ENCODE measurements around the gene COQ5. TPM values are rescaled to one million over a fixed set of nuclear protein-coding genes. Genes with fewer than 3 reads are reported as not detected.

The COQ5 gene
- total RNA-seq, 1 donor from 2014 or later: 29.3 TPM

DNA sequence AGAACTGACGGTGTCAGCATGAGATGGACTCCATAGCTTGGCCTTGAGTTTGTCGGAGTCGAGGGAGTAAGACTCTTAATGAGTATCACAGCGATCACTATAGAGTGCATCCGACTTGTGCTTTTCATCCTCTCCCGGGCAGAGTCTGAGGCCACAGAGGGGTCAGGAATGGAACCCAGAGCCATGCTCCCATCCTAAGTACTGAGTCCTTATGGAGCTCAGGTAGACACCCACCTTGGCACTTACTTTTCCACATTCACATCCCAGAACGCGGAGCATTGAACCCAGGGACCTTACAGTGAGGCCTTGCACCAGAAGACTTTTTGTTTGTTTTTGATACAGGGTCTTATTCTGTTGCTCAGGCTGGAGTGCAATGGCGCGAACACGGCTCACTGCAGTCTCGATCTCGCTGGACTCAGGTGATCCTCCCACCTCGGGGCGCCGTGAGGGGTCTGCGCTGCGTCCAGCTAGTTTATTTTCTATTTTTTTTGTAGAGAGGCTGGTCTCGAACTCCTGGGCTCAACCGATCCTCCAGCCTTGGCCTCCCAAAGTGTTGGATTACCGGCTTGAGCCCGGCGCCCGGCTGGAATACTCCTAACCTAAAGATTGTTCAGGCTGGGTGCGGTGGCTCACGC, 58.7 kb downstream of the COQ5 start:
- H3K27me3 Mint-ChIP-seq (ENCODE audit: low read depth): peaks cover 5% of the 10 kb centered on the region
- no peaks in the 10 kb centered on the region for H3K9me3 Mint-ChIP-seq
- intact Hi-C loops (cut with micrococcal nuclease): no loop called here
- H3K4me1 Mint-ChIP-seq (ENCODE audit: low read depth): peaks cover 41% of the 10 kb centered on the region
- H3K36me3 Mint-ChIP-seq (ENCODE audit: low read depth): peaks cover 29% of the 10 kb centered on the region
- DNase-seq (ENCODE audit: low spot score): no peak
- H3K27ac Mint-ChIP-seq: peak overlapping the region; percentile 81
- peak overlapping the region; percentile 95 for H3K4me3 Mint-ChIP-seq (ENCODE audit: low read depth)

DNA sequence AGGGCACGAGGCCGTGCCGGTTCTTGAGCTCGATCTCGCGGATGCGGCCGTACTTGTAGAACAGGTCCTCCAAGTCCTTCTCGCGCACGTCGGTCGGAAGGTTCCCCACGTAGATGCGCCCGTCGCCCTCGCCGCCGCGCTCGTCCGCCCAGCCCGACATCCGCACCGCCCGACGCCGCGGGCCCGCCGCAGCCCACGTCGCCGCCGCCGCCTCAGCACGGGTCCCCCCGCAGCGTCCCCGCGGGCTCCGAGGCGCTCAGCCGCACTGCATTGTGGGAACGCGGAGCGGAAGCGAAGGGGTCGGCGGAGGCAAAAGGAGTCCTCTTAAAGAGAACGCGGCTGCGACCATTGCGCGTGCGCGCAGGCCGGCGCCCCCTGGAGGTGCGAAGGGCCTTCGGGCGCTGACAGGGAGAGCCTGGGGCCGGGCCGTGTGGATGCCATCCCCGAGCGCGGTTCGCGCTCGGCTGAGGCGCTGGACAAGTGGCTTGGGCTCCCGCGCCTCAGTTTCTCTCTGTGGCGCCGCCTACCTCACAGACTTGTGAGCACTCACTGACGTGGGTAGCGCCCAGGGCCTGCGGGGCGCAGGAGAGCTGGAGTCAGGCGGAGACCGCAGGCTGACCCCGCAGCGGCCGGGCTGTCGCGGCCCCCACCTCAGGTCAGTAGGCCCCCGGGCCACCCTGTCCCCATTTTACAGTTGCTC, 59.4 kb downstream of the COQ5 start, which contains the start of gene SRSF9:
Gene SRSF9, minus strand, starts transcription at position 299 of the 700 bp plus-strand sequence. Its CDS starts 139 bp downstream, at position 160.
- Mint-ChIP-seq H3K27me3 (ENCODE audit: low read depth) (peaks cover 2% of the 10 kb centered on the region), H3K9me3 (no peaks in the 10 kb centered on the region), H3K4me3 (ENCODE audit: low read depth) (peak within 1 kb of the TSS; percentile 95), H3K27ac (peak within 1 kb of the TSS; percentile 81), H3K4me1 (ENCODE audit: low read depth) (peaks cover 40% of the 10 kb centered on the region), H3K36me3 (ENCODE audit: low read depth) (peaks cover 35% of the 10 kb centered on the region)
- peak; percentile 96 for DNase-seq (ENCODE audit: low spot score)
- intact Hi-C loops (cut with micrococcal nuclease): loop anchor here (1.0 to 2.0 kb wide), 5 partner anchors 23 to 217 kb away; partner anchors contain the start of genes COQ5, DYNLL1, GATC and MLEC

DNA sequence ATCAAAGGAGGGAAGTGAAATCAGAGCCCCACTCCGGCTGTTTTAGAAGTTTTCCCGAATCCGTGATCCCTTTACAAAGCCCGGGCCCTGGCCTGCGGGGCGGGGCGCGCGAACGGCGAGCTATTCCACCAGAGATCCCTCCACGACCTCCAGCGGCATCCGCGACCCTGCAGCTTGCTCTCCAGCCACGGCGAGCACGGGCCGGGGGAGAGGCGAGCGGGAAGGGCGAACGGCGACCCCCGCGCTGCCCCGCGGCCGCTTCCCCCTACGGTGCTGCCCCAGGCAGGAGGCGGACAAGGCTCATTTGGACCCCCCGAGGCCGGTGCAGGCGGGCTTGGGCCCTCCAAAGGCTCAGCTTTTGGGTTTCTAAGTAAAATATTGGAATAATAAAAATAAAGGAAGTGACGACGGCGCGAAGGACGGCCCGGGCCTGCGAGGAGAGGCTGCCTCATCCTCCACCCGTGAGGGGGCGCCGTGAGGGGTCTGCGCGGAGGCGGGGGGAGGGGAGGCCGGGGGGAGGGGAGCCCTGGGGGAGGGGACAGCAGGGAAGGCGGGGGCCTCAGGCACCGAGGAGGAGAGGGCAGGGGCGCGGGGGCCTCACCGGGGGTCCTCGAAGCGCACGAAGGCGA, 60.0 kb downstream of the COQ5 start:
- Mint-ChIP-seq H3K9me3 (no peaks in the 10 kb centered on the region), H3K36me3 (ENCODE audit: low read depth) (peaks cover 42% of the 10 kb centered on the region), H3K27me3 (ENCODE audit: low read depth) (no peaks in the 10 kb centered on the region), H3K27ac (peak overlapping the region; percentile 81), H3K4me1 (ENCODE audit: low read depth) (peaks cover 37% of the 10 kb centered on the region), H3K4me3 (ENCODE audit: low read depth) (peak overlapping the region; percentile 95)
- DNase-seq (ENCODE audit: low spot score): peak; percentile 32
- intact Hi-C loops (cut with micrococcal nuclease): loop anchor here (1.0 to 2.0 kb wide), 5 partner anchors 23 to 218 kb away; partner anchors contain the start of genes COQ5, DYNLL1, GATC and MLEC

DNA sequence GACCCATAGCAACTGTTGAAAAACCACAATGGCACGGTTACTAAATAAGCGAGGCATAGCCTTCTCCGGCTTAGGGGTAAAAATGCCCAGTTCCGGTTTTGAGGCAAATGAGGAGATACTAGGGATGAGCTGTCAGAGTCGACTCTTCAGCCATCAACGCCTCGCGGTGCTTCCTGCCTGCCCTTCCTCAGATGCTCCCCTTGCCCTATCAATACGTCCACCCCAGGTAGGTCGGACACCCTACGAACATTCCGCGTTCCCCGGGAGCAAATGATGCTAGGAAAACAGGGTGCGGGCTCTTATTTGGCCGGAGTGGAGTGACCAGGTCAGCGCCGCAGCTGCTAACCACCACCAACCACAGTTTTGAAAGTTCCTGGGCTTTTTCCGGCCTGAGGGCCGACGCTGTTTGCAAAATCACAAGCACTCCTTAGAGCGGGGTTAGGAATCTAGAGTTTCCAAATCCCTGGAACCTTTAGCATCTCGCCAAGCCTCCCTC, 60.6 kb downstream of the COQ5 start:
- peak overlapping the region; percentile 95 for H3K4me3 Mint-ChIP-seq (ENCODE audit: low read depth)
- DNase-seq (ENCODE audit: low spot score): no peak
- no peaks in the 10 kb centered on the region for H3K27me3 Mint-ChIP-seq (ENCODE audit: low read depth)
- no peaks in the 10 kb centered on the region for H3K9me3 Mint-ChIP-seq
- peaks cover 48% of the 10 kb centered on the region for H3K36me3 Mint-ChIP-seq (ENCODE audit: low read depth)
- H3K4me1 Mint-ChIP-seq (ENCODE audit: low read depth): peaks cover 37% of the 10 kb centered on the region
- peak overlapping the region; percentile 79 for H3K27ac Mint-ChIP-seq
- intact Hi-C loops (cut with micrococcal nuclease): loop anchor here (2.0 kb wide), 2 partner anchors 60 to 218 kb away; partner anchors contain the start of genes COQ5 and MLEC

DNA sequence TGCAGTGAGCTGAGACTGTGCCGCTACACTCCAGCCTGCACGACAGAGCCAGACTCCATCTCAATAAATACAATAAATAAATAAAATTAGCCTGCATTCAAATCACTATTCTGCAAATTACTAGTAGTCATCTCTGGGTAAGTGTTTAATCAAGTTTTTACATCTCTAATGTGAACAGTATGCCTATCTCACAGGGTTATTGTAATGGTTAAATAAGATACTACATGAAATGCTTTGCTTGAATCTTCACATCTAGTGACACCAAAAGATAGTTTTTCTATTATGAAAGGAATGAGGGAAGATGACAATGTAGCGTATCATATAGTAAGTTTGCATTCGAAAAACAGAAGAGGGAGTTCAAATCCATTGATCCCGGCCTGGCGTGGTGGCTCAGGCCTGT, 61.5 kb downstream of the COQ5 start:
- peaks cover 36% of the 10 kb centered on the region for H3K4me1 Mint-ChIP-seq (ENCODE audit: low read depth)
- peaks cover 56% of the 10 kb centered on the region for H3K36me3 Mint-ChIP-seq (ENCODE audit: low read depth)
- DNase-seq (ENCODE audit: low spot score): no peak
- H3K9me3 Mint-ChIP-seq: no peaks in the 10 kb centered on the region
- H3K27me3 Mint-ChIP-seq (ENCODE audit: low read depth): no peaks in the 10 kb centered on the region
- intact Hi-C loops (cut with micrococcal nuclease): no loop called here
- H3K4me3 Mint-ChIP-seq (ENCODE audit: low read depth): peak overlapping the region; percentile 95
- H3K27ac Mint-ChIP-seq: peak overlapping the region; percentile 6

DNA sequence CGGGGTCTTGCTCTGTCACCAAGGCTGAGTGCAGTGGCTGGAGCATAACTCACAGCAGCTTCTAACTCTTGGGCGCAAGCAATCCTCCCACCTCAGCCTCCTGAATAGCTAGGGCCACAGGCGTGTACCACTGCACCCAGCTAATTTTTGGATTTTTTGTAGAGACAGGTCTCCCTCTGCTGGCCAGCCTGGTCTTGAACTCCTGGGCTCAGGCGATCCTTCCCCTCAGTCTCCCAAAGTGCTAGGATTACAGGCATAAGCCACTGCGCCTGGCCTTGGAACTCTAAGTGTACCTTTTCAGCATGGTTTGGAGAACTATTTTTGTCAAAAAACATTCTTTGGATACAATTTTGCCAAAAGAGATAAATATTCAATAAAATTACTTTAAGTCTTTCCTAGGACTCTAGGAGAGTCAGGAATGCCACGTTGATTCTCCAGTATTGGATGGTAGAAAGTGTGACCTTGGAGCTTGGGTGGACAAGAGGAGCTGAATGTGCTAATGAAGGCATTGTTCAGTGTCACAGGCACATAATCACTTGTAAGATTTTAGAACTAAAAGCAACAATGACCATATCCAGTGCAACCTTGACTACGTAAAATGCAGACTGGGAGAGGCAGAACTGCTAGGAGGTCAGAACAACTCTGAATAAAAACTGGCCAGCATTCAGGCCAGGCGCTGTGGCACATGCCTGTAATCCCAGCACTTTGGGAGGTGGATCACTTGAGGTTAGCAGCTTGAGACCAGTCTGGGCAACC, 62.2 kb downstream of the COQ5 start:
- Mint-ChIP-seq H3K36me3 (ENCODE audit: low read depth) (peaks cover 63% of the 10 kb centered on the region), H3K4me1 (ENCODE audit: low read depth) (peaks cover 33% of the 10 kb centered on the region), H3K27ac (no peak overlapping the region), H3K4me3 (ENCODE audit: low read depth) (peak overlapping the region; percentile 95), H3K9me3 (no peaks in the 10 kb centered on the region), H3K27me3 (ENCODE audit: low read depth) (no peaks in the 10 kb centered on the region)
- intact Hi-C loops (cut with micrococcal nuclease): no loop called here
- no peak for DNase-seq (ENCODE audit: low spot score)

DNA sequence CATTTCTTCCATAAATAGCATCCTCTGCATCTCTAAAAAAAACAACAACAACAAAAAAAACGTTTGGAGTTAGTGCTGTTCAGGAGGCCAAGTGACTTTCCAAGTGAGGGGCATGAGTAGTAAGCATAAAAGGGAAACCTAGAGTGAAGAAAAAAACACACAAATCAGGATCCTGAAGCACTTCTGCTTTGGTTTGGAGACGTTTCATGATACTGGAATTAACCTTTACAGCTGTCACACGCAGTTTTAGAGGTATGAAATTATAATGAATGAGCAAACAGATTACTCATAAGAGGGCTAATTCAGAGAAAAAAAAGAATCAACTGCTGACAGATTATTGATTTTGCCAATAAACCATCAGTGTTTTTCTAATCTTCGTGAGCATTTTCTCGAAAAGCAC, 63.2 kb downstream of the COQ5 start:
- H3K4me3 Mint-ChIP-seq (ENCODE audit: low read depth): no peak overlapping the region
- no peak for DNase-seq (ENCODE audit: low spot score)
- peaks cover 68% of the 10 kb centered on the region for H3K36me3 Mint-ChIP-seq (ENCODE audit: low read depth)
- intact Hi-C loops (cut with micrococcal nuclease): no loop called here
- H3K27me3 Mint-ChIP-seq (ENCODE audit: low read depth): no peaks in the 10 kb centered on the region
- peak overlapping the region; percentile 12 for H3K27ac Mint-ChIP-seq
- H3K9me3 Mint-ChIP-seq: no peaks in the 10 kb centered on the region
- H3K4me1 Mint-ChIP-seq (ENCODE audit: low read depth): peaks cover 26% of the 10 kb centered on the region

DNA sequence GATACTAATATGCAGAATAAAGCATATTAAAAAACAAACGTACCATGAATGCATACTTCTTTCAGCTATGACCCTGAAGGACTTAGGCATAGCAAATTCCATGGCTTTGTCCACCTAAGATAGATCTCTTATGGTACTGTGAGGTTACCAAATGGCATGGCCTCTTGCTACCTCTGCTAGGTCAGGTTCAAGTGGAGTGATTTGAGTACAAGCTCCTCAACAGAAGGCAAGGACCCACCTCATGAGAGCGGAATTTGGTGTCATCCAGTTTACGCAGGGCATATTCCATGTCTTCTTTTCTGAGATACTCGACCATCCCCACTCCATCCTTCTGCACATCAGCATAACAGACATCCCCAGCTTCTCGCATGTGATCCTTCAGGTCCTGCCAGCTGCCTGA, 65.2 kb downstream of the COQ5 start:
- no peak for DNase-seq (ENCODE audit: low spot score)
- H3K36me3 Mint-ChIP-seq (ENCODE audit: low read depth): peaks cover 82% of the 10 kb centered on the region
- intact Hi-C loops (cut with micrococcal nuclease): no loop called here

DNA sequence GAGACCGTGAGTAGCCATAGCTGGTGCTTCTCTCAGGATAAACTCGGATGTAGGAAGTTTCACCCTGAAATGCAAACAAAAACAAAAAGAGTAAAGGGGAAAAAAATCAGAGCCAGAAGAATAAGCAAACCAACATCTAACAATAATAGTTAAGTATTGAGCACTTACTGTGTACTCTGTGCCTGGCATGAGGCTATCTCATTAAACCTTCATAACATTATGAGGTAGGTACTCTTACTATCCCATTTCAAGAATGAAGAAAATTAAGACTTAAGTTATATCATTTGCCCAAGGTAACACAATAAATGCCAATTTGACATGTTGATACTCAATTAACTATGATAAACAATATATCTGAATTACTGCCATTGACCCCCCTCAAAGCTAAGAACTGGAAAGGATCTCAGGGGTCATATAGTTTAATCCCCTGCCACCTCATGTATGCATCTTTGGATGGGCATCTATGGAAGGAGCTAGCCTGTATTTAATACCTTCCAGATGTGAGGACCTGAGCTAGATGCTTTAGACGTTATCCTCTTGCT, 66.8 kb downstream of the COQ5 start:
- no peak for DNase-seq (ENCODE audit: low spot score)
- Mint-ChIP-seq H3K27ac (no peak overlapping the region), H3K36me3 (ENCODE audit: low read depth) (peaks cover 78% of the 10 kb centered on the region), H3K4me1 (ENCODE audit: low read depth) (peaks cover 16% of the 10 kb centered on the region), H3K9me3 (no peaks in the 10 kb centered on the region), H3K27me3 (ENCODE audit: low read depth) (no peaks in the 10 kb centered on the region), H3K4me3 (ENCODE audit: low read depth) (no peak overlapping the region)
- intact Hi-C loops (cut with micrococcal nuclease): no loop called here

More for the DNA sequence above, 65.2 kb downstream of the COQ5 start:
- peaks cover 25% of the 10 kb centered on the region for H3K4me1 Mint-ChIP-seq (ENCODE audit: low read depth)
- no peaks in the 10 kb centered on the region for H3K9me3 Mint-ChIP-seq
- no peak overlapping the region for H3K27ac Mint-ChIP-seq
- no peaks in the 10 kb centered on the region for H3K27me3 Mint-ChIP-seq (ENCODE audit: low read depth)
- H3K4me3 Mint-ChIP-seq (ENCODE audit: low read depth): no peak overlapping the region

DNA sequence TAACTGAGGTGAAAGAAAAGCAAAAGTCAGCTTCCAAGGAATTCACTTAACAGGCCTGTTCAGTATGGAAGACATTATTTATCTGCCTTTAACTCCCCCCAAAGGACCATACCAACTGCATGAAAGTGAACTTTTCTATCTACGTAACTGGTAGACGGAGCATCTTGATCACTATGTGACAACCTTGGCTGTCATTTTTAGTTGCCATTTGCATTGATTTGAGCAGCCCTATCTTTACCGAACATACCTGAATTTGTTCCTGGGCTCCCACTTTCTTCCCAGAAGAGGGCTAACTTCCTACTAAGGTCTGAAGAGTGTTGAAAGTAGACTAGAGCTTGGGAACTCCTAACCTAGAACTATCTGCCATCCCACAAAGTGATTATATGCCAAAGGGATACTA, 68.8 kb downstream of the COQ5 start:
- Mint-ChIP-seq H3K27ac (no peak overlapping the region), H3K27me3 (ENCODE audit: low read depth) (no peaks in the 10 kb centered on the region), H3K36me3 (ENCODE audit: low read depth) (peaks cover 79% of the 10 kb centered on the region), H3K4me1 (ENCODE audit: low read depth) (peaks cover 2% of the 10 kb centered on the region), H3K9me3 (no peaks in the 10 kb centered on the region), H3K4me3 (ENCODE audit: low read depth) (no peak overlapping the region)
- intact Hi-C loops (cut with micrococcal nuclease): no loop called here
- no peak for DNase-seq (ENCODE audit: low spot score)

DNA sequence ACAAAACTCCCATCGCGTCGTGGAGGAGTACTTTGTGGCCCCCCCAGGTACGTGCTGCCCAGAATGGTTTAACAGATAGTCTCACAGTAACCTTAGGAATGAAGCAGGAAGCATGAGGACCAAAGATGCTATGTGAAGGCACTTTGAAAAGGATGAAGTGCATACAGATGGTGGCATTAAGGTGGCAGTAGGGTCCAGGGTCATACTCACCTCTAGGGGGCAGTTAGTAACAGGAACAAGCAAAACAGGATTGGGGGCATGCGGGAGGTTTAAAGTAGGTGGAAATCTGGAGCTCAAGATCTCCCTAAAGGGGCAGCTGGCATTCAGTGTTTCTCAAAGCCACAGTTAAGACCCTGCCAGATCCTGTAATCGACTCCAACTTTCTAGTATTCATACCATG, 71.8 kb downstream of the COQ5 start:
- intact Hi-C loops (cut with micrococcal nuclease): no loop called here
- no peak overlapping the region for H3K4me3 Mint-ChIP-seq (ENCODE audit: low read depth)
- peaks cover 64% of the 10 kb centered on the region for H3K36me3 Mint-ChIP-seq (ENCODE audit: low read depth)
- H3K27ac Mint-ChIP-seq: no peak overlapping the region
- peaks cover 4% of the 10 kb centered on the region for H3K4me1 Mint-ChIP-seq (ENCODE audit: low read depth)
- no peaks in the 10 kb centered on the region for H3K9me3 Mint-ChIP-seq
- no peaks in the 10 kb centered on the region for H3K27me3 Mint-ChIP-seq (ENCODE audit: low read depth)
- no peak for DNase-seq (ENCODE audit: low spot score)

DNA sequence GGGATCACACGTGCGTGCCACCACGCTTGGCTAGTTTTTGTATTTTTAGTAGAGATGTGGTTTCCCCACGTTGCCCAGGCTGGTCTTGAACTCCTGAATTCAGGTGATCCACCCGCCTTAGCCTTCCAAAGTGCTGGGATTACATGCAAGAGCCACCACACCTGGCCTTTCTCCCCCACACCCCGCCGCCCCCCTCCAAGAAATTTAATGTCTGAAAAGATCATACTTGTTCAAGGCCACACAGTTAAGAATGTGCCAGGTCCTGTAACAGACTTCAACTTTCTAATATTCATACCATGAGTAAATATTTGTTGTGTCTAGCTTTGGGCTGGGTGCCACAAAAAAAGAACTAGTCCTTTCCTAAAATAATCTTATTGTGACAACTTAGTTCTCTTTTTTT, 73.7 kb downstream of the COQ5 start:
- Mint-ChIP-seq H3K9me3 (no peaks in the 10 kb centered on the region), H3K36me3 (ENCODE audit: low read depth) (peaks cover 60% of the 10 kb centered on the region), H3K4me1 (ENCODE audit: low read depth) (peaks cover 4% of the 10 kb centered on the region), H3K4me3 (ENCODE audit: low read depth) (no peak overlapping the region), H3K27ac (no peak overlapping the region), H3K27me3 (ENCODE audit: low read depth) (no peaks in the 10 kb centered on the region)
- DNase-seq (ENCODE audit: low spot score): no peak
- intact Hi-C loops (cut with micrococcal nuclease): no loop called here
